Activated B cell treated with CpG ODN at 0.5 μM for 24 hours (primary cell): ENCODE data around the gene CDK19. TPM values are rescaled to one million over a fixed set of nuclear protein-coding genes. Genes with fewer than 3 reads are reported as not detected.
"Not testable (repeated sequence)": the region's sequence is repeated elsewhere in the genome, so short reads cannot be mapped to it uniquely, and the experiment has no call there.

Source experiments
- ATAC-seq: fragments of 200-7000 bp; cut with Tn5 transposase; one replicate; pipeline ENCODE4 v1.10.0; 2021; ENCODE audit warnings: low read depth, mild to moderate bottlenecking, moderate library complexity
- CTCF ChIA-PET: fragments of 350-600 bp; sonication (Branson Sonifier 250); formaldehyde crosslinking; loops from one replicate; lab custom pipeline; 2021; ENCODE audit warnings: antibody characterized with exemption; lab: Charles Lee
- POLR2A ChIA-PET: fragments of 350-600 bp; sonication (Branson Sonifier 250); formaldehyde crosslinking; loops from one replicate; lab custom pipeline; 2021; ENCODE audit warnings: antibody characterized with exemption; lab: Charles Lee
- DNase-seq: peaks from one replicate; pipeline ENCODE4 v3.0.0; 2022
- H3K27ac Mint-ChIP-seq: one replicate; pipeline ENCODE4 v1.8.0; 2020; ENCODE audit warnings: mixed read lengths
- H3K27me3 Mint-ChIP-seq: one replicate; pipeline ENCODE4 v1.8.0; 2021; ENCODE audit warnings: mixed read lengths
- H3K36me3 Mint-ChIP-seq: one replicate; pipeline ENCODE4 v1.8.0; 2021; ENCODE audit warnings: low read depth, mixed read lengths
- H3K4me1 Mint-ChIP-seq: one replicate; pipeline ENCODE4 v1.8.0; 2021; ENCODE audit warnings: mixed read lengths
- H3K4me3 Mint-ChIP-seq: one replicate; pipeline ENCODE4 v1.8.0; 2020; ENCODE audit warnings: mild to moderate bottlenecking, mixed read lengths
- H3K9me3 Mint-ChIP-seq: one replicate; pipeline ENCODE4 v1.8.0; 2020; ENCODE audit warnings: mixed read lengths
- CTCF ChIP-seq: fragments of 200-600 bp; IDR thresholded peaks from one replicate; pipeline ENCODE4 v1.8.0; 2022; ENCODE audit warnings: antibody characterized with exemption, mild to moderate bottlenecking
- intact Hi-C: fragments of 100-400 bp; cut with micrococcal nuclease; formaldehyde crosslinking; loops from one replicate; pipeline ENCODE4 v1.15.1; 2024
- total RNA-seq: library from RNA; stranded (reverse); gene quantifications from 2 replicates; pipeline ENCODE4 v1.2.3, GENCODE V29; 2022

CDK19 gene
- total RNA-seq, 1 donor from 2014 or later, result 31.1 TPM

GRCh38 chr6:110608151-110608550, 207.1 kb downstream of the CDK19 start:
- Mint-ChIP-seq H3K4me3 (no peak overlapping the region), H3K36me3 (peaks cover 17% of the 10 kb centered on the region)
- intact Hi-C loops, result no loop called here

GRCh38 chr6:110606151-110606550, 209.1 kb downstream of the CDK19 start:
- POLR2A ChIA-PET, result no interaction called here
- Mint-ChIP-seq H3K27me3 (no peaks in the 10 kb centered on the region), H3K4me1 (no peaks in the 10 kb centered on the region), H3K9me3 (no peaks in the 10 kb centered on the region), H3K27ac (no peak overlapping the region), H3K4me3 (no peak overlapping the region), H3K36me3 (peaks cover 12% of the 10 kb centered on the region)
- intact Hi-C loops, result no loop called here
- DNase-seq (no peak), ATAC-seq (no peak)
- CTCF ChIA-PET, result no interaction called here
- TF ChIP-seq CTCF, result no peak

More at GRCh38 chr6:110608151-110608550, 207.1 kb downstream of the CDK19 start:
- ATAC-seq, result no peak
- Mint-ChIP-seq H3K27me3 (no peaks in the 10 kb centered on the region), H3K27ac (no peak overlapping the region), H3K9me3 (no peaks in the 10 kb centered on the region), H3K4me1 (no peaks in the 10 kb centered on the region)
- ChIA-PET POLR2A (no interaction called here), CTCF (no interaction called here)
- no peak for TF ChIP-seq CTCF
- DNase-seq, result no peak

GRCh38 chr6:110600640-110601039, 214.6 kb downstream of the CDK19 start:
- H3K4me1 Mint-ChIP-seq, intact Hi-C loops, DNase-seq, H3K27ac Mint-ChIP-seq, ATAC-seq, H3K9me3 Mint-ChIP-seq, POLR2A ChIA-PET, H3K4me3 Mint-ChIP-seq, CTCF ChIA-PET, H3K36me3 Mint-ChIP-seq, H3K27me3 Mint-ChIP-seq: not testable (repeated sequence)

GRCh38 chr6:110597761-110598160, 217.5 kb downstream of the CDK19 start:
- POLR2A ChIA-PET, result no interaction called here
- CTCF ChIA-PET, result no interaction called here
- Mint-ChIP-seq H3K27ac (no peak overlapping the region), H3K36me3 (no peaks in the 10 kb centered on the region), H3K9me3 (peaks cover 4% of the 10 kb centered on the region), H3K27me3 (no peaks in the 10 kb centered on the region), H3K4me1 (no peaks in the 10 kb centered on the region), H3K4me3 (no peak overlapping the region)
- intact Hi-C loops, result no loop called here
- TF ChIP-seq CTCF, result no peak
- DNase-seq (no peak), ATAC-seq (no peak)

- no peaks in the 10 kb centered on the region for H3K4me1 Mint-ChIP-seq
- no peaks in the 10 kb centered on the region for H3K36me3 Mint-ChIP-seq
- intact Hi-C loops, result no loop called here
- ChIA-PET CTCF (no interaction called here), POLR2A (no interaction called here)
- no peak for TF ChIP-seq CTCF
- DNase-seq (no peak), ATAC-seq (no peak)
- H3K4me3 Mint-ChIP-seq, result no peak overlapping the region
- peaks cover 4% of the 10 kb centered on the region for H3K9me3 Mint-ChIP-seq
- H3K27me3 Mint-ChIP-seq, result no peaks in the 10 kb centered on the region
- H3K27ac Mint-ChIP-seq, result no peak overlapping the region
Measured at GRCh38 chr6:110596354-110596753, 218.9 kb downstream of the CDK19 start.

GRCh38 chr6:110595112-110595511, 220.2 kb downstream of the CDK19 start:
- H3K9me3 Mint-ChIP-seq, result peaks cover 4% of the 10 kb centered on the region
- intact Hi-C loops, result no loop called here

More at GRCh38 chr6:110595112-110595511, 220.2 kb downstream of the CDK19 start:
- H3K27ac Mint-ChIP-seq, result no peak overlapping the region
- ATAC-seq (no peak), DNase-seq (no peak)
- H3K36me3 Mint-ChIP-seq, result peaks cover 2% of the 10 kb centered on the region
- H3K27me3 Mint-ChIP-seq, result no peaks in the 10 kb centered on the region
- no peak for TF ChIP-seq CTCF
- peaks cover 8% of the 10 kb centered on the region for H3K4me1 Mint-ChIP-seq
- no peak overlapping the region for H3K4me3 Mint-ChIP-seq
- ChIA-PET POLR2A (no interaction called here), CTCF (no interaction called here)
